ENCODE measurements around the gene PCBP1.

DNA sequence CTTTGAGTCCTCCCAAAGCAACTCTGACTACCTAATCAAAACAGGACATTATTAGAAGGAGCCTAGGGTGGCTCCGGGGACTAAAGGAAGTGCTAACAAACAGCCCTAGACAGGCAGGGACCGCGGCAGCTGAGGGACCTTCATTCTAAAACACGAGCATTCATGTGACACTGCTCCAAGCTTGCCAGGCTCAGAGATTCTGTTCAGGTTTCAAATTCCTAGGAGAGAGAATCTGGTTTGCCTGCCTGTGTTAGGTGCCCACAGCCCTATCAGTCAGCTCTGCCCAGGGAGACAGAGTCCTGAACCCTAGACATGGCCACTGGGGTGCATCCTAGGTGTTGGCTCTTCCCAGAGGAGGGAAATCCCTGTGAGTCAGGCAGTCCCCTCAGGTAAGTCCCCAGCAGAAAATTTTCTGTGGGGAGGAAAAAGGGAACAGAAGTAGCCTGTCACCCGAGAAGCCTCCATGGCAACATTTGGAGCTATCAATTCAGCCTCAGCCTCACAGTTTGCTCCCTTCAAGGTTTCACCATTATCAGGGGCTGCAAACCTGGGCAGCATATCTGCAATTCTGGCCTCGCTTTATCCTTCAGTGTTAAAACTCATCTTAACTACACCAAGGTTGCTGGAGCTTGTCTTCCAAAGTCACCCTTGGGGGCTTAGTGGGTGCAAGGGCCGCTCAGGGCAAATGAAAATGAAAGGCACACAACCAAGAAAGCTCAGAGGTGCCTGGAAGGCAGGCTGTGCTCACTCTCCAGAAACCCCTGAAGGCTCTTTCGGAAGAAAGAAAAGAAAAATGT lies 28.6 kb downstream of the PCBP1 start:
- TF ChIP-seq CTCF (IDR thresholded peaks at IDR 0.05) (no peak), EP300 (IDR thresholded peaks at IDR 0.05) (no peak), POLR2A (IDR thresholded peaks at IDR 0.05) (no peak), POLR2AphosphoS5 (IDR thresholded peaks at IDR 0.05) (no peak)
